Glomerular visceral epithelial cell (primary cell): ENCODE results near the gene CADPS.

Experiments
- DNase-seq: peaks from one replicate; pipeline ENCODE4 v3.0.0-alpha.2; 2016; ENCODE audit errors: extremely low spot score

Gene CADPS

GRCh38 chr3:62521464-62522105, 353.6 kb downstream of the CADPS start:
- no peak for DNase-seq

GRCh38 chr3:62503516-62503915, 371.7 kb downstream of the CADPS start:
- DNase-seq, result no peak

- no peak for DNase-seq
Measured at GRCh38 chr3:62502315-62503300, 372.6 kb downstream of the CADPS start.

GRCh38 chr3:62501289-62501668, 373.9 kb downstream of the CADPS start:
- no peak for DNase-seq

- DNase-seq, result no peak
Measured at GRCh38 chr3:62500556-62501288, 374.5 kb downstream of the CADPS start.

GRCh38 chr3:62497156-62497555, 378.1 kb downstream of the CADPS start:
- DNase-seq, result no peak

- DNase-seq, result no peak
Measured at GRCh38 chr3:62496503-62496902, 378.7 kb downstream of the CADPS start.

GRCh38 chr3:62493109-62493801, 382.0 kb downstream of the CADPS start:
- no peak for DNase-seq

- no peak for DNase-seq
Measured at GRCh38 chr3:62482961-62483360, 392.3 kb downstream of the CADPS start.

- no peak for DNase-seq
Measured at GRCh38 chr3:62481962-62482361, 393.3 kb downstream of the CADPS start.

GRCh38 chr3:62480056-62480455, 395.2 kb downstream of the CADPS start:
- no peak for DNase-seq

GRCh38 chr3:62479326-62479725, 395.9 kb downstream of the CADPS start:
- no peak for DNase-seq

GRCh38 chr3:62475306-62475705, 399.9 kb downstream of the CADPS start:
- DNase-seq, result no peak

GRCh38 chr3:62467966-62468722, 407.1 kb downstream of the CADPS start:
- no peak for DNase-seq

- DNase-seq, result no peak
Measured at GRCh38 chr3:62462788-62463187, 412.4 kb downstream of the CADPS start.

- no peak for DNase-seq
Measured at GRCh38 chr3:62462104-62462762, 413.0 kb downstream of the CADPS start.

GRCh38 chr3:62454916-62455315, 420.3 kb downstream of the CADPS start:
- DNase-seq, result no peak

- DNase-seq, result no peak
Measured at GRCh38 chr3:62453448-62453847, 421.8 kb downstream of the CADPS start.

- DNase-seq, result no peak
Measured at GRCh38 chr3:62451211-62451887, 423.9 kb downstream of the CADPS start.
